ENCODE measurements around the gene GRID1. TPM values are rescaled to one million over a fixed set of nuclear protein-coding genes. Genes with fewer than 3 reads are reported as not detected.

Gene GRID1
- polyA plus RNA-seq, 1 donor (not counting 4 experiments of a cell fraction or from before 2014, with no cell fraction given) = 0.01 TPM

GRCh38 chr10:85604884-85605283 is 761.7 kb downstream of the GRID1 start:
- FAIRE-seq (no peak), DNase-seq (ENCODE audit: low read depth, low spot score) (no peak)
- Histone ChIP-seq H3K27me3 (ENCODE audit: control insufficient read depth, extremely low read depth, insufficient read depth, low read length) (no peaks in the 10 kb centered on the region), H3K4me3 (ENCODE audit: control insufficient read depth in 2 of 3, extremely low read depth in 1 of 3, insufficient read depth in 2 of 3, low read depth in 1 of 3, low read length in 3 of 3) (no peak overlapping the region), H4K20me1 (ENCODE audit: control insufficient read depth, extremely low read depth, insufficient read depth, low read length) (no peaks in the 10 kb centered on the region), H3K4me2 (ENCODE audit: control insufficient read depth, extremely low read depth, insufficient read depth, low read depth, low read length) (no peak overlapping the region), H3K9ac (ENCODE audit: control insufficient read depth, extremely low read depth, insufficient read depth, low read length) (no peak overlapping the region), H3K27ac (ENCODE audit: control insufficient read depth, insufficient read depth, low read length) (no peak overlapping the region), H2AFZ (ENCODE audit: control insufficient read depth, low read length) (no peak overlapping the region), H3K9me3 (ENCODE audit: control insufficient read depth, low read depth, low read length) (no peaks in the 10 kb centered on the region), H3K9me1 (ENCODE audit: control insufficient read depth, extremely low read depth, insufficient read depth, low read length) (no peaks in the 10 kb centered on the region), H3K4me1 (ENCODE audit: control insufficient read depth, extremely low read depth, insufficient read depth, low read length) (no peaks in the 10 kb centered on the region), H3K36me3 (ENCODE audit: control insufficient read depth in 2 of 2, extremely low read depth in 1 of 2, insufficient read depth in 2 of 2, low read length in 2 of 2) (no peaks in the 10 kb centered on the region), H3K79me2 (ENCODE audit: control insufficient read depth, insufficient read depth, low read length) (no peaks in the 10 kb centered on the region)
- dilution Hi-C loops (cut with MboI; ENCODE audit: extremely low pct_ligation_motif_present, low sequenced_read_pairs) = no loop called here
- no peak for TF ChIP-seq EZH2 (IDR thresholded peaks at IDR 0.05; ENCODE audit: low read length)
- no peak for TF ChIP-seq CTCF (optimal IDR thresholded peaks at IDR 0.05 in 1 of 3, IDR thresholded peaks at IDR 0.05 in 1 of 3, conservative IDR thresholded peaks at IDR 0.05 in 1 of 3; ENCODE audit: extremely low read depth in 1 of 3, insufficient read depth in 2 of 3, low read length in 3 of 3)

DNA sequence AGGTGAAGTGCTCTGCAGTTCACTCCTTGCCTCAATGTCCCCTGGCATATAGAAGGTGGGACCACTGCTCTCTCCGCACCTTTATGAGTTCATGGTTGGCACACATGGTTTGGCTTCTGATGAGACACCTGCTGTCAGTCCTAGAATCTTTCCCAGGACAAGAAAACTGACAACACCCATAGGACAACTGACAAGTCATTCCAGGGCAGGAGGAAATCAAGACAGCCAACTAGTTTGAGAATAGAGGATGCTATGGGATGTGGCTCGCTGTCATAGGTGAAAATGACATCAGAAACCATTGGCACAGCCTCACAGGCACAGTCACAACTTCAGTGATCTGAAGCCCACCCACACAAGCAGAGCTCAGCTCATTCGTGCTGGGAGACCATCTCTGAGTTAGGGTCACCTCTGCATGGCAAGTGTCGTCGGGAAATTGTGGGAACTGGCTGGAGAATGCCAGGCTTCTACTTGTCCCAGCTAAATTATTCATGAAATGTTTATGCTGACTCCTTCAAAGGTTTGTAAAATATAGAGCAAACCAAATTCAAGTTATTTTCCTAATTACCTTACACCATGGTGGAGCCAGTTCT is 762.4 kb downstream of the GRID1 start:
- Histone ChIP-seq H3K27ac (ENCODE audit: control insufficient read depth, insufficient read depth, low read length) (no peak overlapping the region), H3K79me2 (ENCODE audit: control insufficient read depth, insufficient read depth, low read length) (no peaks in the 10 kb centered on the region), H3K9me3 (ENCODE audit: control insufficient read depth, low read depth, low read length) (no peaks in the 10 kb centered on the region), H3K4me1 (ENCODE audit: control insufficient read depth, extremely low read depth, insufficient read depth, low read length) (no peaks in the 10 kb centered on the region), H3K27me3 (ENCODE audit: control insufficient read depth, extremely low read depth, insufficient read depth, low read length) (no peaks in the 10 kb centered on the region), H3K9ac (ENCODE audit: control insufficient read depth, extremely low read depth, insufficient read depth, low read length) (no peak overlapping the region), H4K20me1 (ENCODE audit: control insufficient read depth, extremely low read depth, insufficient read depth, low read length) (no peaks in the 10 kb centered on the region), H2AFZ (ENCODE audit: control insufficient read depth, low read length) (no peak overlapping the region), H3K4me3 (ENCODE audit: control insufficient read depth in 2 of 3, extremely low read depth in 1 of 3, insufficient read depth in 2 of 3, low read depth in 1 of 3, low read length in 3 of 3) (no peak overlapping the region), H3K4me2 (ENCODE audit: control insufficient read depth, extremely low read depth, insufficient read depth, low read depth, low read length) (no peak overlapping the region), H3K9me1 (ENCODE audit: control insufficient read depth, extremely low read depth, insufficient read depth, low read length) (no peaks in the 10 kb centered on the region), H3K36me3 (ENCODE audit: control insufficient read depth in 2 of 2, extremely low read depth in 1 of 2, insufficient read depth in 2 of 2, low read length in 2 of 2) (no peaks in the 10 kb centered on the region)
- no peak for DNase-seq (ENCODE audit: low read depth, low spot score)
- FAIRE-seq = no peak
- dilution Hi-C loops (cut with MboI; ENCODE audit: extremely low pct_ligation_motif_present, low sequenced_read_pairs) = no loop called here
- TF ChIP-seq CTCF (optimal IDR thresholded peaks at IDR 0.05 in 1 of 3, IDR thresholded peaks at IDR 0.05 in 1 of 3, conservative IDR thresholded peaks at IDR 0.05 in 1 of 3; ENCODE audit: extremely low read depth in 1 of 3, insufficient read depth in 2 of 3, low read length in 3 of 3) (no peak), EZH2 (IDR thresholded peaks at IDR 0.05; ENCODE audit: low read length) (no peak)
